OCI-LY3 (cell line): ENCODE results near the gene LBHD1.

Experiments
- CTCF ChIP-seq: fragments of 200-600, 300-600 bp; sonication (generic); IDR thresholded peaks from 2 replicates; pipeline ENCODE4 v1.5.1; 2014; ENCODE audit warnings: antibody characterized with exemption, low read length, low read depth
- EZH2phosphoT487 ChIP-seq: fragments of 200-600 bp; shearing (Covaris generic); IDR thresholded peaks from 2 replicates; pipeline ENCODE4 v1.6.1; 2018; ENCODE audit warnings: antibody characterized with exemption, mixed run types, low read depth

GRCh38 chr11:62682518-62682917 lies 10.5 kb upstream of the LBHD1 start:
- TF ChIP-seq CTCF (no peak), EZH2phosphoT487 (no peak)
